Activated naive CD8-positive, alpha-beta T cell treated with anti-CD3 and anti-CD28 coated beads, Interleukin-2, amount 10 ng/mL, durations not matched to agents 7 days and 5 days (primary cell): ENCODE data around the gene DMAP1. TPM values are rescaled to one million over a fixed set of nuclear protein-coding genes. Genes with fewer than 3 reads are reported as not detected.

Source experiments
- ATAC-seq: fragments of 150-1000 bp; cut with Tn5 transposase; one replicate; pipeline ENCODE4 v1.10.0; 2021; ENCODE audit warnings: low read depth, moderate library complexity
- POLR2A ChIA-PET: fragments of 350-600 bp; sonication (Branson Sonifier 250); formaldehyde crosslinking; loops from one replicate; lab custom pipeline; 2021; ENCODE audit warnings: antibody characterized with exemption; lab: Charles Lee
- DNase-seq: peaks from one replicate; pipeline ENCODE4 v3.0.0; 2021
- H3K27ac Mint-ChIP-seq: one replicate; pipeline ENCODE4 v1.8.0; 2022; ENCODE audit warnings: mild to moderate bottlenecking, mixed read lengths
- H3K27me3 Mint-ChIP-seq: one replicate; pipeline ENCODE4 v1.8.0; 2022; ENCODE audit warnings: mild to moderate bottlenecking, moderate library complexity, mixed read lengths
- H3K36me3 Mint-ChIP-seq: one replicate; pipeline ENCODE4 v1.8.0; 2021; ENCODE audit warnings: mild to moderate bottlenecking, mixed read lengths
- H3K4me1 Mint-ChIP-seq: one replicate; pipeline ENCODE4 v1.8.0; 2021; ENCODE audit warnings: mixed read lengths
- H3K4me3 Mint-ChIP-seq: one replicate; pipeline ENCODE4 v1.8.0; 2022; ENCODE audit warnings: mild to moderate bottlenecking, moderate library complexity, mixed read lengths
- H3K9me3 Mint-ChIP-seq: one replicate; pipeline ENCODE4 v1.8.0; 2021; ENCODE audit warnings: mixed read lengths
- total RNA-seq, 2 experiments: library from RNA; stranded (reverse); gene quantifications; one replicate each; pipeline ENCODE4 v1.2.3, GENCODE V29; 2021

The DMAP1 gene
- total RNA-seq, 2 experiments from 2014 or later: 53.3 to 58.6 TPM

GRCh38 chr1:44251486-44251885, 38.2 kb downstream of the DMAP1 start:
- Mint-ChIP-seq H3K36me3 (no peaks in the 10 kb centered on the region), H3K27ac (no peak overlapping the region), H3K27me3 (no peaks in the 10 kb centered on the region), H3K4me1 (no peaks in the 10 kb centered on the region), H3K4me3 (no peak overlapping the region), H3K9me3 (no peaks in the 10 kb centered on the region)
- no peak for ATAC-seq
- DNase-seq: no peak
- POLR2A ChIA-PET: no interaction called here

DNA sequence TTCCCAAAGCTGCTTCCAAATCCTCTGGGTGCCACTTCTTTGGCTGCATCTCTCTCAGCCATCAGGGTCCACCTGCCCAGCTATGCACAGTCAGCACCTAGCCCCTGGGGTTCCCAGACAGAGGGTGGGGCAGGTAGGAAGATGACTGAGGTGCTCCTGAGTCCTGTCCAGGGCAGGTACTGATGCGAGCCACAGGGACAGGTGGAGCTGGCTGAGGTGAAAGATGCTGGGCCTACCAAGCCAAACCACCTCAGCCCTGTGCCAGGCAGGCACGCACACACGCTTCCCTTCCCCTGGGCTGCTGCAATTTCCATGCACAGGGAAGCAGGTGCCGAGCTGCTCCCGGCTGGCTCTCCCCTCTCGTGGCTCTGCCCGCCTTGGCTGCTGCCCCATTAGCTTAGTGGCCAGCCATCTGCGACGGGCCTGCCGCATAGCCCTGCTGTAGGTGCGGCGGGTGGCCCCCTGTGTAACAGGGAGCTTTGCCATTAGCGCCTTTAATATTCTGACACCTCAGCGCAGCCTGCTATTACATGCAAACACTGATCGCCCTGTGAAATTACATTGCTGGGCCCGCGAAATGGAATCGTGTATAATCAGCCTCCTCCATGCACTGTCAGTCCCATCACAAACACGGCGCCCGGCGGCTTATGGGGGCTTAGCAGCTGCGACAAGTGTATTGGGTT, 38.9 kb downstream of the DMAP1 start:
- POLR2A ChIA-PET: no interaction called here
- Mint-ChIP-seq H3K9me3 (no peaks in the 10 kb centered on the region), H3K36me3 (no peaks in the 10 kb centered on the region), H3K4me3 (no peak overlapping the region), H3K4me1 (no peaks in the 10 kb centered on the region), H3K27ac (no peak overlapping the region), H3K27me3 (no peaks in the 10 kb centered on the region)
- DNase-seq: no peak
- no peak for ATAC-seq

DNA sequence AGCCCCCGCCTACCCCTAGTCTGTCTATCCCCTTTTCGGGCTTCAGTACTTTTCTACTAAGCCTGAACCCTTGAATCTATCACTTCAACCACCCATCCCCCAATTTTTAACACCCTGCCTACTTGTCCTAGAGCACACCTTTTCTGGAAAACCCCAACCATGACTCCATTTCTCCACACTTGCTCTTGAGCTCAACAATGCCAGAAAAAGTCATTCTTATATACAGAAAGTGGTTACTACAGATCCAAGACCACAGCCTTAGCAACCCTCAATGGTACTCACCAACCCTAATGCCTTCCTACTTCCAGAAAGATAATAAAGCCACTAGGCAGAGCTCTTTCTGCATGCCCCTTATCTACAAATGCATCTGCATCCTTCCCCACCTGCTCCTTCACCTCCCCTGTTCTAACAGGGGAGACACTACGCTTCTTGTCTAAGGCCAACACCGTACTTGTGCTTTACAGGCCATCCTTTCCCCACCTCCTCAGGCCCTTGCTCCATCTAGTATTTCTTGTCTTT, 41.2 kb downstream of the DMAP1 start:
- no peaks in the 10 kb centered on the region for H3K4me1 Mint-ChIP-seq
- H3K27me3 Mint-ChIP-seq: no peaks in the 10 kb centered on the region
- ATAC-seq (no peak), DNase-seq (no peak)
- no peaks in the 10 kb centered on the region for H3K9me3 Mint-ChIP-seq
- POLR2A ChIA-PET: no interaction called here
- H3K4me3 Mint-ChIP-seq: no peak overlapping the region
- no peaks in the 10 kb centered on the region for H3K36me3 Mint-ChIP-seq
- H3K27ac Mint-ChIP-seq: no peak overlapping the region

DNA sequence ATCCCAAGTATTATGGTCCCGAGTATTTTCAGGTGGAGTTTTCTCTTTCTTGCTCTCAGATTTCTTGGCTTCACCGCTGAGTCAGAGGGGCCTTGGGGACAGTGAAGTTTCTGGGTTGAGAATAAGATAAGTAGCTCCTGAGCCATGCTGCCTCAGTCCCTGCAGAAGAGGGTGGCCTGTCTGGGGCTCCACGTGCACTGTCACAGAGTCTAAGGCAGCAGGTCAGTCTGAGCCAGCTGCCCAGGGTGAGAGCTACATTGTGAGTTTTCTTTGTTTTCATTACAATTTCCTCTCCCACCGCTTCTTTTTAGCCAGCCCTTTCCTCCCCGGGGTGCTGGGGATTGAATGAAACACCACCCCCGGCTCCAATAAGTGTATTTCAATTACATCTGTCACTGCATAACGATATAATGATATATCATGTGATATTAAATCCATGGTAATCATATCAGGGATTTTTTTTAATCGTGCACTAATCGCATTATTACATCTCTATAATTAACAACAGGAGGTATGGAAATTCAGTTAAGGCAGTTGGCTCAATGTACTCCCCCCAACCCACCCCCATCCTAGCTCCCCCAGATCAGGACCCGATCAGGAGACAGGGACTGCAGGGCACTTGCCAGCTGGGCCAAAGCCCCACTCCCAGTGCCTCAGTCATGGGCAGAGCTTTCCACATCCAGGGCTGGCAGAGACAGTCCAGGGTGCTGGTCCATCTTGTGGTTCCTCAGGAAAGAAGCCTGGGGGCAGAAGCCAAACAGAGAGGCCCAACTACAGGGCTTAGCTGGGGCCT, 43.7 kb downstream of the DMAP1 start:
- DNase-seq (no peak), ATAC-seq (no peak)
- no peaks in the 10 kb centered on the region for H3K36me3 Mint-ChIP-seq
- peaks cover 2% of the 10 kb centered on the region for H3K4me1 Mint-ChIP-seq
- no peaks in the 10 kb centered on the region for H3K27me3 Mint-ChIP-seq
- POLR2A ChIA-PET: no interaction called here
- no peak overlapping the region for H3K4me3 Mint-ChIP-seq
- no peaks in the 10 kb centered on the region for H3K9me3 Mint-ChIP-seq
- H3K27ac Mint-ChIP-seq: no peak overlapping the region

- H3K9me3 Mint-ChIP-seq: no peaks in the 10 kb centered on the region
- H3K4me1 Mint-ChIP-seq: peaks cover 7% of the 10 kb centered on the region
- no peak overlapping the region for H3K4me3 Mint-ChIP-seq
Measured at GRCh38 chr1:44259090-44259489, 45.8 kb downstream of the DMAP1 start.

GRCh38 chr1:44260792-44261170, 47.5 kb downstream of the DMAP1 start:
- Mint-ChIP-seq H3K9me3 (no peaks in the 10 kb centered on the region), H3K4me1 (peaks cover 13% of the 10 kb centered on the region), H3K27me3 (no peaks in the 10 kb centered on the region), H3K36me3 (no peaks in the 10 kb centered on the region), H3K27ac (no peak overlapping the region), H3K4me3 (no peak overlapping the region)
- DNase-seq (no peak), ATAC-seq (no peak)
- POLR2A ChIA-PET: no interaction called here

More at GRCh38 chr1:44259090-44259489, 45.8 kb downstream of the DMAP1 start:
- Mint-ChIP-seq H3K27me3 (no peaks in the 10 kb centered on the region), H3K36me3 (no peaks in the 10 kb centered on the region), H3K27ac (no peak overlapping the region)
- ATAC-seq (no peak), DNase-seq (no peak)
- POLR2A ChIA-PET: no interaction called here

GRCh38 chr1:44261171-44261817, 48.0 kb downstream of the DMAP1 start:
- POLR2A ChIA-PET: no interaction called here
- DNase-seq (no peak), ATAC-seq (no peak)
- Mint-ChIP-seq H3K27me3 (no peaks in the 10 kb centered on the region), H3K9me3 (no peaks in the 10 kb centered on the region), H3K36me3 (no peaks in the 10 kb centered on the region), H3K27ac (no peak overlapping the region), H3K4me3 (no peak overlapping the region), H3K4me1 (peaks cover 15% of the 10 kb centered on the region)

DNA sequence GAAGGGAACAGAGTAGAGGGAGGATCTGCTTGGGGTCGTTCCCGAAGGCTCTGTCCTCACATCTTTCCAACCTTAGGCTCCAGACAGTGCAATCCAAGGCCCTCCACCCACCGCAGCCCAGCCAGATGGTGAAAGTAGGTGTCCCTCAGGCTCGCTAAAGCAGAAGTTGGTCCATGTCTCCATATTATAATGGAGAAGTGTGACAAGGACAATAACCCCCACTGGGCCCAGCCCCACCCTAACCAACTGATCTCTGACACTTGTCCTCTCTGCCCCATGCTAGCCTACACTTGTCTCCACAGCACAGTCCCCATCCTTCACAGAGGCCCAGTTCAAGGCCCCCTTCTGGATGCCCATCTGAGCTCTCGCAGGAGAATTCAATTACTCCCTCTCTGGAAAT, 48.7 kb downstream of the DMAP1 start:
- no peak overlapping the region for H3K4me3 Mint-ChIP-seq
- no peaks in the 10 kb centered on the region for H3K9me3 Mint-ChIP-seq
- no peaks in the 10 kb centered on the region for H3K36me3 Mint-ChIP-seq
- POLR2A ChIA-PET: no interaction called here
- ATAC-seq (no peak), DNase-seq (no peak)
- peaks cover 15% of the 10 kb centered on the region for H3K4me1 Mint-ChIP-seq
- no peaks in the 10 kb centered on the region for H3K27me3 Mint-ChIP-seq
- H3K27ac Mint-ChIP-seq: no peak overlapping the region

DNA sequence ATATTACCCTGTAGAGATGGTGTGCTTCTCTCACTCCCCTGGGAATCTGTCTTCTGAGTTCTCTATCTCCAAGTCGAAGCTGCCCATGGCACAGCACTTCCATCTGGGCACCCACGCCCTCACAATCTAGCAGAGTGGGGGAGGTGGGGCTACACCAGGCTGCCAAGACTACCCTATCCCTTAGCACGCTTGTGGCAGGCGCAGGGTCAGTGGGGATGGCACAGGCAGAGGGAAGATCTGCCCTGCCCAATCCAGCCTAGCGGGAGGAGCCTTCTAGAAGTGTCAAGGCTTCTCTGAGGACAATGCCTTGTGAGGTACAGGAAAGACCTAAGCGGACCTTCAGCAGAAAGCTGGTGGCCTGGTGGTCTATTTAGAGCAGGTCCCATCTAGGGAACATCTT, 49.1 kb downstream of the DMAP1 start:
- Mint-ChIP-seq H3K36me3 (no peaks in the 10 kb centered on the region), H3K27me3 (no peaks in the 10 kb centered on the region), H3K4me1 (peaks cover 15% of the 10 kb centered on the region), H3K4me3 (no peak overlapping the region), H3K27ac (no peak overlapping the region), H3K9me3 (no peaks in the 10 kb centered on the region)
- ATAC-seq: no peak
- no peak for DNase-seq
- POLR2A ChIA-PET: no interaction called here

- H3K27me3 Mint-ChIP-seq: no peaks in the 10 kb centered on the region
- no peaks in the 10 kb centered on the region for H3K36me3 Mint-ChIP-seq
- POLR2A ChIA-PET: no interaction called here
- no peaks in the 10 kb centered on the region for H3K9me3 Mint-ChIP-seq
- DNase-seq: no peak
- peaks cover 15% of the 10 kb centered on the region for H3K4me1 Mint-ChIP-seq
- H3K4me3 Mint-ChIP-seq: no peak overlapping the region
- ATAC-seq: no peak
- H3K27ac Mint-ChIP-seq: no peak overlapping the region
Measured at GRCh38 chr1:44262816-44263567, 49.7 kb downstream of the DMAP1 start.

DNA sequence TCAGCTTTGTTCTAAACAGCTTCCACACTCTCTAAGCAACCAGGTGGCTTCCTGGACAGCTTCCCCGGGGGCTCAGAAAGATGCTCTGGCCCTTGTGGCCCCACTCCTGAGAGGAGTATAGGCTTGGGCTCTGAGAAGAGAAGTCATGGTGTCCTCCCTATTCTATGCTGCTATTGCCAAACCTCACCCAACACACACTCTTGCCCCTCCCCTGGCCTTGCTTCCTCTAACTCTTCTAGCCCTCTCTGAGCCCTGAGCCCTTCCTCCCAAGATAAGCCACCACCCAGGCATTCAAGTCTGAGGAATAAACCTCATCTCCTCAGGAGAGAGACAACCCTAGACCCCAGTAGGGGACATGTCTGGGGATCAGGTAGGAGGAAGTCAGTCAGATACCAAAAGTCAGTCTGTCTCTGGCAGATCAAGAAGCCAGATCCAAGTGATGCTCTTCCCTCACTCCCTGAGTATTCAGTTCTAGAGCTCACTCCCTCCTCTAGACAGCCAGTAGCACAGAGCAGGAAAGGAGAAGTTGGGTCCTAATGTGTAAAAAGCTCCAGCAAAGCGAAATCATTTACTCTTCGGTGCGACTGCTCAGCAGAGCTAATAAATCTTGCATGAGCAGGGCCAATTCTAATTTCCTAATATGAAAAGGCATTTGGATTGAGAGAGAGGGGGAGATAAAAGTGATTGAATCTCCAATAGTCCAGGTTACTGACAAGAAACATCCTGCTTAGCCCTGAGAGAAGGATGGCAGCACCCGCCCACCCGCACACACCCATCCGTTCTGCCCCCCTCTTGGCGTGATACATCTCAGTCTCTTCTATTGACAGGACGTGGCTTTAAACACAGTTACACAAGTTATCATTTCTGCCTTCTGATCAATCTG, 50.5 kb downstream of the DMAP1 start:
- H3K36me3 Mint-ChIP-seq: no peaks in the 10 kb centered on the region
- no peak overlapping the region for H3K27ac Mint-ChIP-seq
- H3K4me1 Mint-ChIP-seq: peaks cover 15% of the 10 kb centered on the region
- H3K4me3 Mint-ChIP-seq: no peak overlapping the region
- ATAC-seq: peak; percentile 33
- POLR2A ChIA-PET: no interaction called here
- no peaks in the 10 kb centered on the region for H3K9me3 Mint-ChIP-seq
- DNase-seq: no peak
- no peaks in the 10 kb centered on the region for H3K27me3 Mint-ChIP-seq

GRCh38 chr1:44264451-44264771, 51.1 kb downstream of the DMAP1 start:
- Mint-ChIP-seq H3K4me1 (peaks cover 15% of the 10 kb centered on the region), H3K27me3 (no peaks in the 10 kb centered on the region), H3K4me3 (no peak overlapping the region), H3K27ac (no peak overlapping the region), H3K9me3 (no peaks in the 10 kb centered on the region), H3K36me3 (no peaks in the 10 kb centered on the region)
- DNase-seq (no peak), ATAC-seq (no peak)
- POLR2A ChIA-PET: no interaction called here
